Measurements from ENCODE around the gene NCEH1.

- TF ChIP-seq EZH2phosphoT487 (IDR thresholded peaks at IDR 0.05; ENCODE audit: borderline replicate concordance) (no peak), CTCF (IDR thresholded peaks at IDR 0.05 in 2 of 3, conservative IDR thresholded peaks at IDR 0.05 in 1 of 3; ENCODE audit: borderline replicate concordance in 1 of 3, insufficient read depth in 1 of 3, low read depth in 2 of 3, low read length in 2 of 3) (no peak), REST (IDR thresholded peaks at IDR 0.05; ENCODE audit: low read depth) (no peak)
These were observed 15.5 kb upstream of the NCEH1 start for GRCh38 chr3:172726380-172726779.

Measured in HCT116 (cell line).